Type B pancreatic cell (in vitro differentiated cells): Measurements from ENCODE around the gene PGP. TPM values are rescaled to one million over a fixed set of nuclear protein-coding genes. Genes with fewer than 3 reads are reported as not detected.

Experiments
- DNase-seq: peaks from one replicate; pipeline ENCODE4 v3.0.0; 2021; ENCODE audit warnings: mixed read lengths; ENCODE audit not compliant: unreplicated experiment; ENCODE audit errors: extremely low spot score
- H3K27ac Mint-ChIP-seq: 2 replicates; pipeline ENCODE4 v1.8.0; 2021; ENCODE audit warnings: mild to moderate bottlenecking, mixed read lengths
- H3K27me3 Mint-ChIP-seq: 2 replicates; pipeline ENCODE4 v1.8.0; 2021; ENCODE audit warnings: mixed read lengths
- H3K36me3 Mint-ChIP-seq: 2 replicates; pipeline ENCODE4 v1.8.0; 2021; ENCODE audit warnings: mixed read lengths
- H3K4me1 Mint-ChIP-seq: one replicate; pipeline ENCODE4 v1.8.0; 2021; ENCODE audit warnings: mixed read lengths; ENCODE audit not compliant: unreplicated experiment
- H3K4me3 Mint-ChIP-seq: 2 replicates; pipeline ENCODE4 v1.8.0; 2021; ENCODE audit warnings: mild to moderate bottlenecking, mixed read lengths
- H3K9me3 Mint-ChIP-seq: 2 replicates; pipeline ENCODE4 v1.8.0; 2021; ENCODE audit warnings: mixed read lengths
- total RNA-seq: library from RNA; stranded (reverse); gene quantifications from 2 replicates; pipeline ENCODE4 v1.2.1, GENCODE V29; 2021; ENCODE audit warnings: low replicate concordance
- TF ChIP-seq, protein P1 (sequence below): fragments of 200-600 bp; sonication (generic); conservative IDR thresholded peaks from 2 replicates; pipeline ENCODE4 v1.5.0; 2021; ENCODE audit warnings: antibody characterized with exemption, mild to moderate bottlenecking

PGP gene
- total RNA-seq, 1 donor from 2014 or later = 25.5 TPM

DNA sequence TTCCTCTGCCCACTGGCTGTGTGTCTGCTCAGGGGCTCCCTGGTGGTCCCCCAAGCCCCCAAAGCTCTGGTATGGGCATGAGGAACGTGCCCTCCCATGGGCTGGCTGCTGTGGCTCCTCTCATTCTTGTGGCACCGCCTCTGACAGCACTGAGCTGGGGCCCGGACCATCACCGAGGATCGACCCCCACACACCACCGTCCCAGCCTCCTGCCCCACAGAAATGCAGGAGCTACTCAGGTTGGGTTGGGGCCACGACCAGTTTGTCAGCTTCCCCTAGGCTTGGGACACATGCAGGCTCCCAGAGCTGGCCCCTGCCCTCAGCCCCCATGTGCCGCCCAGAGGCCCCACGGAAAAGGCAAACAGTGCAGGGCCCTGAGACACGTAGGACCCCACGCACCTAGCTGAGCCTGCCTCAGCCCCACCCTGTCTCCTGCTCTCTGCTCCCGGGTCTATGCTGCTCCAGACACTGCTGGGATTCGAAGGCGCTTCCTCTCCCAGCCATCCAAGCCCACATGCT, 15.0 kb downstream of the PGP start:
- H3K4me1 Mint-ChIP-seq = peaks cover 4% of the 10 kb centered on the region
- no peak overlapping the region for H3K27ac Mint-ChIP-seq
- H3K36me3 Mint-ChIP-seq = no peaks in the 10 kb centered on the region
- H3K27me3 Mint-ChIP-seq = peaks cover 34% of the 10 kb centered on the region
- no peak overlapping the region for H3K4me3 Mint-ChIP-seq
- no peaks in the 10 kb centered on the region for H3K9me3 Mint-ChIP-seq
- DNase-seq = no peak
- TF ChIP-seq, protein P1, sequence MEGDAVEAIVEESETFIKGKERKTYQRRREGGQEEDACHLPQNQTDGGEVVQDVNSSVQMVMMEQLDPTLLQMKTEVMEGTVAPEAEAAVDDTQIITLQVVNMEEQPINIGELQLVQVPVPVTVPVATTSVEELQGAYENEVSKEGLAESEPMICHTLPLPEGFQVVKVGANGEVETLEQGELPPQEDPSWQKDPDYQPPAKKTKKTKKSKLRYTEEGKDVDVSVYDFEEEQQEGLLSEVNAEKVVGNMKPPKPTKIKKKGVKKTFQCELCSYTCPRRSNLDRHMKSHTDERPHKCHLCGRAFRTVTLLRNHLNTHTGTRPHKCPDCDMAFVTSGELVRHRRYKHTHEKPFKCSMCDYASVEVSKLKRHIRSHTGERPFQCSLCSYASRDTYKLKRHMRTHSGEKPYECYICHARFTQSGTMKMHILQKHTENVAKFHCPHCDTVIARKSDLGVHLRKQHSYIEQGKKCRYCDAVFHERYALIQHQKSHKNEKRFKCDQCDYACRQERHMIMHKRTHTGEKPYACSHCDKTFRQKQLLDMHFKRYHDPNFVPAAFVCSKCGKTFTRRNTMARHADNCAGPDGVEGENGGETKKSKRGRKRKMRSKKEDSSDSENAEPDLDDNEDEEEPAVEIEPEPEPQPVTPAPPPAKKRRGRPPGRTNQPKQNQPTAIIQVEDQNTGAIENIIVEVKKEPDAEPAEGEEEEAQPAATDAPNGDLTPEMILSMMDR = no peak

- no peaks in the 10 kb centered on the region for H3K4me1 Mint-ChIP-seq
- peaks cover 35% of the 10 kb centered on the region for H3K27me3 Mint-ChIP-seq
- no peak overlapping the region for H3K27ac Mint-ChIP-seq
- no peaks in the 10 kb centered on the region for H3K36me3 Mint-ChIP-seq
- H3K9me3 Mint-ChIP-seq = no peaks in the 10 kb centered on the region
- TF ChIP-seq, protein P1 = no peak
- no peak for DNase-seq
- no peak overlapping the region for H3K4me3 Mint-ChIP-seq
These were observed 15.5 kb downstream of the PGP start for GRCh38 chr16:2199095-2199494.

GRCh38 chr16:2198283-2198682, 16.4 kb downstream of the PGP start:
- no peak for DNase-seq
- Mint-ChIP-seq H3K9me3 (no peaks in the 10 kb centered on the region), H3K36me3 (no peaks in the 10 kb centered on the region), H3K27ac (no peak overlapping the region), H3K4me1 (no peaks in the 10 kb centered on the region), H3K4me3 (peak overlapping the region; percentile 80), H3K27me3 (peaks cover 35% of the 10 kb centered on the region)
- TF ChIP-seq, protein P1 = no peak

DNA sequence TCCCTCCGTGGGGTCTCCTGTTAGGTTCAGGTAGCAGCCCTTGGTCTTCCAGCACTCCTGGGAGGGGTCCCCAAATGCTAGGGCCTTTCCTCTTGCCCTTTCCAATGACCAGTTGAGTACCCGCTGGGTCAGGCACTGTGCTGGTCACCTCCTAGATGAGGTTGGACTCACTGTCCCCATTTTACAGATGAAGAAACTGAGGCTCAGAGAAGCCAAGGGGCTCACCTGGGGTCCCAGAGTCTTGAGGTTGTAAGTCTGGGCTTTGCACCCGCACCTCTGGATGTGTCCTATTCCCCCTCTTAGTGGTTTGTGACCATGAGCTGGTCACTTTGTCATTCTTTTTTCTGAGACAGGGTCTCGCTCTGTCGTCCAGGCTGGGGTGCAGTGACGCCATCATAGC, 16.9 kb downstream of the PGP start:
- H3K4me3 Mint-ChIP-seq = peak overlapping the region; percentile 80
- H3K9me3 Mint-ChIP-seq = no peaks in the 10 kb centered on the region
- H3K4me1 Mint-ChIP-seq = no peaks in the 10 kb centered on the region
- no peaks in the 10 kb centered on the region for H3K36me3 Mint-ChIP-seq
- TF ChIP-seq, protein P1 = no peak
- DNase-seq = no peak
- H3K27ac Mint-ChIP-seq = no peak overlapping the region
- H3K27me3 Mint-ChIP-seq = peaks cover 35% of the 10 kb centered on the region

- H3K27me3 Mint-ChIP-seq = peaks cover 30% of the 10 kb centered on the region
- H3K27ac Mint-ChIP-seq = no peak overlapping the region
These were observed 17.6 kb downstream of the PGP start for GRCh38 chr16:2196981-2197511.

More at GRCh38 chr16:2196981-2197511, 17.6 kb downstream of the PGP start:
- DNase-seq = no peak
- H3K9me3 Mint-ChIP-seq = no peaks in the 10 kb centered on the region
- no peaks in the 10 kb centered on the region for H3K36me3 Mint-ChIP-seq
- no peaks in the 10 kb centered on the region for H3K4me1 Mint-ChIP-seq
- peak overlapping the region; percentile 74 for H3K4me3 Mint-ChIP-seq
- TF ChIP-seq, protein P1 = no peak
